CD4-positive, alpha-beta memory T cell (primary cell): ENCODE measurements around the gene PARP8. TPM values are rescaled to one million over a fixed set of nuclear protein-coding genes. Genes with fewer than 3 reads are reported as not detected.
A peak's percentile ranks its signal among the peaks of the same experiment; 100 is the strongest.

Experiments
- CTCF ChIA-PET: fragments of 350-600 bp; sonication (Branson Sonifier 250); formaldehyde crosslinking; loops from one replicate; lab custom pipeline; 2021; ENCODE audit warnings: inconsistent platforms; ENCODE audit not compliant: partially characterized antibody; lab: Charles Lee
- POLR2A ChIA-PET: fragments of 350-600 bp; sonication (Branson Sonifier 250); formaldehyde crosslinking; loops from one replicate; lab custom pipeline; 2021; ENCODE audit not compliant: partially characterized antibody; lab: Charles Lee
- DNase-seq, 5 donors: peaks; one replicate each; pipeline versions ENCODE4 v3.0.0 to v3.0.0-alpha.2; 2020 to 2022; ENCODE audit warnings: mixed read lengths in 1 of 5
- H3K27ac ChIP-seq: one replicate; pipeline ENCODE4 v1.7.0; 2013; ENCODE audit warnings: low read depth, low read length
- H3K27me3 ChIP-seq: 2 replicates; pipeline ENCODE4 v1.7.0; 2013; ENCODE audit warnings: mild to moderate bottlenecking, low read length, moderate library complexity; ENCODE audit not compliant: insufficient read depth
- H3K36me3 ChIP-seq: 2 replicates; pipeline ENCODE4 v1.7.0; 2013; ENCODE audit warnings: mild to moderate bottlenecking, low read length, moderate library complexity; ENCODE audit not compliant: insufficient read depth
- H3K4me1 ChIP-seq: 2 replicates; pipeline ENCODE4 v1.7.0; 2013; ENCODE audit warnings: mild to moderate bottlenecking, low read length, moderate library complexity; ENCODE audit not compliant: insufficient read depth
- H3K4me3 ChIP-seq, 2 donors: one replicate each; pipeline ENCODE4 v1.7.0; 2013; ENCODE audit warnings: low read length in 2 of 2, mild to moderate bottlenecking in 1 of 2
- H3K9me3 ChIP-seq, 2 donors: one replicate each; pipeline ENCODE4 v1.7.0; 2013; ENCODE audit warnings: low read length in 2 of 2, control low read depth in 1 of 2; ENCODE audit not compliant: control insufficient read depth in 1 of 2
- H3K27ac Mint-ChIP-seq, 7 donors: one replicate each; pipeline ENCODE4 v1.8.0; 2020 to 2021; ENCODE audit warnings: mixed read lengths in 7 of 7, mild to moderate bottlenecking in 6 of 7, inconsistent platforms in 3 of 7, moderate library complexity in 3 of 7
- H3K27me3 Mint-ChIP-seq, 2 donors: one replicate each; pipeline ENCODE4 v1.8.0; 2020 to 2021; ENCODE audit warnings: mixed read lengths in 2 of 2
- H3K36me3 Mint-ChIP-seq, 2 donors: one replicate each; pipeline ENCODE4 v1.8.0; 2020 to 2021; ENCODE audit warnings: mixed read lengths in 2 of 2, inconsistent platforms in 1 of 2, mild to moderate bottlenecking in 1 of 2
- H3K4me1 Mint-ChIP-seq, 4 donors: one replicate each; pipeline ENCODE4 v1.8.0; 2020 to 2021; ENCODE audit warnings: mixed read lengths in 4 of 4, mild to moderate bottlenecking in 1 of 4
- H3K4me3 Mint-ChIP-seq, 8 donors: one replicate each; pipeline ENCODE4 v1.8.0; 2020 to 2021; ENCODE audit warnings: mixed read lengths in 8 of 8, mild to moderate bottlenecking in 7 of 8, moderate library complexity in 6 of 8, inconsistent platforms in 3 of 8
- H3K9me3 Mint-ChIP-seq, 8 donors: one replicate each; pipeline ENCODE4 v1.8.0; 2020 to 2021; ENCODE audit warnings: mixed read lengths in 8 of 8, mild to moderate bottlenecking in 5 of 8, inconsistent platforms in 3 of 8, moderate library complexity in 1 of 8
- intact Hi-C: fragments of 100-400 bp; cut with micrococcal nuclease; formaldehyde crosslinking; loops from one replicate; pipeline ENCODE4 v1.15.1; 2023
- polyA plus RNA-seq, 2 donors: library from polyadenylated mRNA; unstranded; fragments of 300-500 nt; fragmentation: Illumina TruSeq; gene quantifications; one replicate each; pipeline ENCODE4 v1.2.3, GENCODE V29; 2021
- total RNA-seq, 2 experiments: library from RNA; stranded (reverse); gene quantifications; one replicate each; pipeline ENCODE4 v1.2.3, GENCODE V29; 2021

PARP8 gene
- total and polyA plus RNA-seq, 4 experiments from 2014 or later: 89.5 to 184 (median 136) TPM

DNA sequence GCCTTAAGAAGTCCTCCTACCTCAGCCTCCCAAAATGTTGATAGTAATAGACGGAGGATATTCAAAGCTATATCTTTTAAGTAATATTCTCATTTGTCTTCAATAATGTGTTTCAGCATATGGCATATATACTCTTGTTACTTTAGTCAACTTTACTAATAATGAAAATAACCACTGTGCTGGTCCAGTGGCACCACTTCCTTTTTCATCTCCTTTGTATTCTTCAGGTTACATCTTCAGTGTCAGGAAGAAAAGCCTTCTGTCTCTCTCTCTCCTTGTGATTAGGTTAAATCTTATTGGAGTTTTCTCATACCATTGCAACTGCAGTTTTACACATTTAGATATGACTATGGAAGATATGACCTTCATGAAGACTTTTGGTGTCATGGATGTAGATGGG lies 31.3 kb downstream of the PARP8 start:
- Histone ChIP-seq H3K36me3 (no peaks in the 10 kb centered on the region), H3K4me3 (no peak overlapping the region), H3K4me1 (peaks cover 92% of the 10 kb centered on the region), H3K27me3 (no peaks in the 10 kb centered on the region), H3K27ac (no peak overlapping the region), H3K9me3 (no peaks in the 10 kb centered on the region)
- intact Hi-C loops: loop anchor here (10.0 kb wide), 1 partner anchor 47 kb away; no protein-coding TSS in a partner anchor
- ChIA-PET POLR2A (interaction anchor here (0.9 kb wide), 1 partner anchor 9 kb away, joined by 3 read pairs; no protein-coding TSS in a partner anchor), CTCF (interaction anchor here (1.4 kb wide), 2 partner anchors 14 to 257 kb away, joined by 3 to 4 read pairs; partner anchors contain the start of gene EMB)
- Mint-ChIP-seq H3K4me3 (peak overlapping the region in 2 of 8 donors; percentile 32 to 37), H3K4me1 (peaks cover 58 to 84% (median 67%) of the 10 kb centered on the region in 4 donors), H3K9me3 (peaks cover 0 to 2% (median 0%) of the 10 kb centered on the region in 8 donors), H3K27ac (peak overlapping the region in 5 of 7 donors; percentile 65 to 81 (median 79)), H3K27me3 (no peaks in the 10 kb centered on the region), H3K36me3 (peaks cover 32 to 46% of the 10 kb centered on the region in 2 donors)
- no peak for DNase-seq

DNA sequence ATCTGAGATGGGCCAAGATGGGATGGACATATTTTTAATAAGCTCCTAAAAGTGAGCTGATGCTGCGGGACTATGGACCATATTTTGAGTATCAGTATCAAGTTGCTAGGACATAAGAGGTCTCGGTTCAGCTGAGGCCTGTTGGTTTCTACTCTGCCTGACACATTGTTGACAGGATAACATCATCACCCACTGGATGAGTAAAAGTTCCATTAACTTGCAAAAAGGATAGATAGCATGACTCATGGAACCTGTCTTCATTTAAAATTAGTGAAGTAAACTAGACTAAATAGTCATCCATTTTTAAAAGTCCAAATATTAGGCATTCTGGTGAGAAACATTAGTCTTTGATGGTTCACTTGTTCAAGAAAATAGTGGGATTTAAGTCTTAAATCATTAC lies 33.3 kb downstream of the PARP8 start:
- Histone ChIP-seq H3K9me3 (no peaks in the 10 kb centered on the region), H3K36me3 (no peaks in the 10 kb centered on the region), H3K4me3 (no peak overlapping the region), H3K27me3 (no peaks in the 10 kb centered on the region), H3K4me1 (peaks cover 96% of the 10 kb centered on the region), H3K27ac (no peak overlapping the region)
- intact Hi-C loops: loop anchor here (2.0 to 10.0 kb wide), 2 partner anchors 17 to 45 kb away; no protein-coding TSS in a partner anchor
- Mint-ChIP-seq H3K9me3 (peaks cover 0 to 2% (median 0%) of the 10 kb centered on the region in 8 donors), H3K36me3 (peaks cover 38 to 51% of the 10 kb centered on the region in 2 donors), H3K4me1 (peaks cover 60 to 94% (median 76%) of the 10 kb centered on the region in 4 donors), H3K27ac (peak overlapping the region in 6 of 7 donors; percentile 0 to 80 (median 51)), H3K4me3 (peak overlapping the region in 4 of 8 donors; percentile 11 to 61 (median 29)), H3K27me3 (no peaks in the 10 kb centered on the region)
- peak in 1 of 5 donors; percentile 46 for DNase-seq
- POLR2A ChIA-PET: interaction anchor here (0.9 kb wide), 1 partner anchor 18 kb away, joined by 3 read pairs; no protein-coding TSS in a partner anchor
- CTCF ChIA-PET: no interaction called here

DNA sequence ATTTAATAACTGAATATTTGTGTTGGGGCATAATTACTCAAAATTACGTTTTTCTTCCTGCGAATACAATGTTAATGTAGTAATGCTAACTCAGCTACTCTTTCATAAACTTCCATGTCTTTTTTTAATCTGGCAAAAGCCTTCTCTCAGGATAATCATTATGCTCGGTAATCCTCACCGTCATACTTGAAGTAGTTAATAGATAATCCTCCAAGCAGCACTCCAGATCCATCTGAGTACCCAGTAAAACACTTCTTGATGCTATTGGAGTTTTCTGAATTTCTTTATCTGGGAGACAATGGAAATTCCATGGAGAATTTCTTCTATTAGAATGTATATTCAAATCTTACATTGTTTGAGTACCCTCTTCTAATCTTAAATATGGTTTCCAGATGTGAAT lies 34.3 kb downstream of the PARP8 start:
- Mint-ChIP-seq H3K27ac (peak overlapping the region in 6 of 7 donors; percentile 29 to 87 (median 82)), H3K27me3 (no peaks in the 10 kb centered on the region), H3K4me3 (peak overlapping the region in 5 of 8 donors; percentile 41 to 75 (median 52)), H3K9me3 (peaks cover 0 to 2% (median 0%) of the 10 kb centered on the region in 8 donors), H3K4me1 (peaks cover 56 to 95% (median 76%) of the 10 kb centered on the region in 4 donors), H3K36me3 (peaks cover 40 to 48% of the 10 kb centered on the region in 2 donors)
- POLR2A ChIA-PET: no interaction called here
- H3K36me3 ChIP-seq: no peaks in the 10 kb centered on the region
- intact Hi-C loops: loop anchor here (2.0 kb wide), 1 partner anchor 18 kb away; no protein-coding TSS in a partner anchor
- H3K27me3 ChIP-seq: no peaks in the 10 kb centered on the region
- no peak overlapping the region for H3K27ac ChIP-seq
- H3K9me3 ChIP-seq: no peaks in the 10 kb centered on the region
- peaks cover 94% of the 10 kb centered on the region for H3K4me1 ChIP-seq
- CTCF ChIA-PET: no interaction called here
- no peak overlapping the region for H3K4me3 ChIP-seq
- DNase-seq: no peak

DNA sequence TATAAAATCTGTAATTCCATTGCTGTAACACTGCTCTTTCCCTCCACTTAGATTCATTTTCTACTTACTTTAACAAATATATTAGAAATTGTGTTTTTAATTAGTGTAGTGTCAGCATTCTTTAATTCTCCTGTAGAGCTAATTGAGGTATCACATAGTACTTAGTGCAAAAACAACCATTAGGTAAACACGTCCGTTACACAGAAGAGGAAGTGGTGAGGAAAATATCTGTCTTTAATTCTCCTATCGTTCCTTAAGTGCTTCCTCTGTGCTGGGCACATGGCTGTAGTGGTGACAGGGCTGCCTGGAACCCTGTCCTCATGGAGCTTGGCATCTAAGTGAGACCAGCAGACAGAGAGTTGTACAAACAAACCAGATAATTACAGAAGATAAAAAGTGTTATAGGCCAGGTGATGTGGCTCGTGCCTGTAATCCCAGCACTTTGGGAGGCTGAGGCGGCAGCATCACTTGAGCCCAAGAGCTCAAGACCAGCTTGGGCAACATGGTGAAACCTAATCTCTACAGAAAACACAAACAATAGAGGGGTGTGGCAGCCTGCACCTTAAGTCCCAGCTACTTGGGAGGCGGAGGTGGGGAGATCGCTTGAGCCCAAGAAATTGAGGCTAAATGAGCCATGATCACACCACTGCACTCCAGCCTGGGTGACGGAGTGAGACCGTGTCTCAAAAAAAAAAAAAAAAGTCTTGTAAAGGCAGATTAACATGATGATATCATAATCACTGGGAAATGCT lies 36.4 kb downstream of the PARP8 start:
- no peaks in the 10 kb centered on the region for H3K27me3 ChIP-seq
- Mint-ChIP-seq H3K4me1 (peaks cover 60 to 98% (median 76%) of the 10 kb centered on the region in 4 donors), H3K9me3 (peaks cover 0 to 2% (median 0%) of the 10 kb centered on the region in 8 donors), H3K27me3 (no peaks in the 10 kb centered on the region), H3K36me3 (peaks cover 34 to 44% of the 10 kb centered on the region in 2 donors), H3K27ac (peak overlapping the region; percentile 82 to 98 (median 94)), H3K4me3 (peak overlapping the region in 7 of 8 donors; percentile 62 to 81 (median 77))
- ChIA-PET POLR2A (interaction anchor here (1.0 to 2.4 kb wide), 9 partner anchors 8 to 278 kb away, joined by 3 to 16 read pairs (median 4); partner anchors contain the start of gene PARP8), CTCF (interaction anchor here (1.0 kb wide), 1 partner anchor 64 kb away, joined by 3 read pairs; no protein-coding TSS in a partner anchor)
- H3K36me3 ChIP-seq: no peaks in the 10 kb centered on the region
- H3K9me3 ChIP-seq: no peaks in the 10 kb centered on the region
- intact Hi-C loops: loop anchor here (1.0 kb wide), 1 partner anchor 9 kb away; no protein-coding TSS in a partner anchor
- H3K4me3 ChIP-seq: no peak overlapping the region
- peak in 3 of 5 donors; percentile 15 to 22 (median 19) for DNase-seq
- H3K27ac ChIP-seq: no peak overlapping the region
- peaks cover 93% of the 10 kb centered on the region for H3K4me1 ChIP-seq

DNA sequence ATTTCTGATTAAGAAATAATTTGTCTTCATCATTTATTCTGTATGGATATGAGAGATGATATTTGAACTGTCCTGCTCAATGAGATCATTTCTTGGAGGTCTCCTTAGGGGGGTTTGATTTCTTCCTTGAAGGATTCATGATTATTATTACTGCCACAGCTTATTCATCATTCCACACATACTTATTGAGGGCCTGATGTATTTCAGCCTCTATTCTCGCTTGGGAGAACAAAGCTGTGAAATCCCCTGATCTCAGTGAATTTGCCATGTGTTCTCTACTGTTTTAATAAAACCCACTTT lies 36.9 kb downstream of the PARP8 start:
- peaks cover 95% of the 10 kb centered on the region for H3K4me1 ChIP-seq
- H3K4me3 Mint-ChIP-seq: peak overlapping the region in 4 of 8 donors; percentile 20 to 81 (median 54)
- peak overlapping the region in 5 of 7 donors; percentile 69 to 97 (median 94) for H3K27ac Mint-ChIP-seq

DNA sequence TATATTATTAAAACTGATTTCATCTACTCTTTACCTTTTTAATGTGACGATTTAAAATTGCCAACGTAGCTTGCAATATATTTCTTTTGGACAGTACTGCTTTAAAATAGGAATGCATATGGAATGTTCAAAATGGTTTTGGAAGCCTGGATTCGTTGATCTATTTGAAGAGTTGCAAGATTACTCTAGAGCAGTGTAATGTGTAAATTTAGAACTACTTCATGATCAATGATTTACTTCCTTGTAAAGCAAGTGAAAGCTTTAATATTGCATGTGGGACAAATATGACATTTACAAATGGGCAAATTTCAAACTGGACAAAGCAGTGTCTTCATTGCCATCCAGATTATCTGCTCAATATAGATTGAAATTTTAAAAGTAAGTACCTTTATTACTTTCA lies 38.3 kb downstream of the PARP8 start:
- no peaks in the 10 kb centered on the region for H3K36me3 ChIP-seq
- intact Hi-C loops: no loop called here
- H3K4me3 ChIP-seq: no peak overlapping the region
- POLR2A ChIA-PET: interaction anchor here (1.0 to 1.7 kb wide), 2 partner anchors 12 to 263 kb away, joined by 3 to 5 read pairs; partner anchors contain the start of gene EMB
- Mint-ChIP-seq H3K27me3 (no peaks in the 10 kb centered on the region), H3K27ac (peak overlapping the region in 6 of 7 donors; percentile 12 to 83 (median 64)), H3K4me1 (peaks cover 59 to 98% (median 77%) of the 10 kb centered on the region in 4 donors), H3K4me3 (peak overlapping the region in 2 of 8 donors; percentile 6 to 18), H3K9me3 (peaks cover 0 to 1% (median 0%) of the 10 kb centered on the region in 8 donors), H3K36me3 (peaks cover 16 to 27% of the 10 kb centered on the region in 2 donors)
- CTCF ChIA-PET: interaction anchor here (1.1 kb wide), 1 partner anchor 12 kb away, joined by 3 read pairs; no protein-coding TSS in a partner anchor
- H3K9me3 ChIP-seq: no peaks in the 10 kb centered on the region
- H3K27me3 ChIP-seq: no peaks in the 10 kb centered on the region
- H3K4me1 ChIP-seq: peaks cover 96% of the 10 kb centered on the region
- no peak for DNase-seq
- H3K27ac ChIP-seq: no peak overlapping the region

More for the DNA sequence above, 36.9 kb downstream of the PARP8 start:
- H3K4me3 ChIP-seq: no peak overlapping the region
- H3K4me1 Mint-ChIP-seq: peaks cover 62 to 98% (median 77%) of the 10 kb centered on the region in 4 donors
- H3K9me3 ChIP-seq: no peaks in the 10 kb centered on the region
- no peak for DNase-seq
- CTCF ChIA-PET: interaction anchor here (1.0 to 1.1 kb wide), 2 partner anchors 11 to 65 kb away, joined by 3 read pairs; no protein-coding TSS in a partner anchor
- peaks cover 0 to 2% (median 0%) of the 10 kb centered on the region in 8 donors for H3K9me3 Mint-ChIP-seq
- POLR2A ChIA-PET: interaction anchor here (1.0 to 2.4 kb wide), 6 partner anchors 13 to 278 kb away, joined by 3 to 16 read pairs (median 4); partner anchors contain the start of gene PARP8
- H3K27me3 Mint-ChIP-seq: no peaks in the 10 kb centered on the region
- H3K27me3 ChIP-seq: no peaks in the 10 kb centered on the region
- H3K27ac ChIP-seq: no peak overlapping the region
- H3K36me3 ChIP-seq: no peaks in the 10 kb centered on the region
- intact Hi-C loops: no loop called here
- peaks cover 29 to 41% of the 10 kb centered on the region in 2 donors for H3K36me3 Mint-ChIP-seq
